GM12878 (cell line): ENCODE data around the gene SPTBN1. TPM values are rescaled to one million over a fixed set of nuclear protein-coding genes. Genes with fewer than 3 reads are reported as not detected.
A peak's percentile ranks its signal among the peaks of the same experiment; 100 is the strongest.

Experiments
- ATAC-seq: fragments of 200-7000 bp; cut with Tn5 transposase; 3 replicates; pipeline ENCODE4 v1.9.1; 2020; ENCODE audit warnings: mild to moderate bottlenecking, moderate library complexity
- BruUV-seq: library from RNA; stranded (reverse); fragments of 400-500 nt; replicated peaks from 2 replicates; lab custom pipeline; 2021; lab: Mats Ljungman, UMichigan
- CTCF ChIA-PET: fragments of 300-600 bp; sonication (Branson Sonifier 250); formaldehyde crosslinking; extraction: SDS; loops from one replicate; lab custom pipeline; 2021; ENCODE audit warnings: inconsistent platforms; lab: Yijun Ruan, JAX
- POLR2A ChIA-PET: fragments of 350-600 bp; formaldehyde crosslinking; extraction: SDS; loops from one replicate; lab custom pipeline; 2021; ENCODE audit warnings: inconsistent platforms; lab: Charles Lee
- RAD21 ChIA-PET: fragments of 300-600 bp; sonication (Branson Sonifier 250); formaldehyde crosslinking; loops from one replicate; lab custom pipeline; 2023; ENCODE audit warnings: antibody characterized with exemption; ENCODE audit not compliant: unreplicated experiment; lab: Charles Lee
- SMC1A ChIA-PET: fragments of 300-600 bp; sonication (Branson Sonifier 250); formaldehyde crosslinking; loops from one replicate; lab custom pipeline; 2023; ENCODE audit not compliant: unreplicated experiment, uncharacterized antibody; lab: Charles Lee
- DNase-seq: peaks from one replicate; pipeline ENCODE4 v3.0.0-alpha.2; 2011; ENCODE audit warnings: low read depth, low spot score
- FAIRE-seq: peaks from 3 replicates; lab custom pipeline; 2011; peaks lifted over from hg19 to GRCh38; lab: Jason Lieb, UNC
- H2AFZ ChIP-seq: 2 replicates; pipeline ENCODE4 v1.6.0; 2011; ENCODE audit warnings: low read depth, low read length, control low read depth; ENCODE audit not compliant: control insufficient read depth
- H3K27ac ChIP-seq: 2 replicates; pipeline ENCODE4 v1.5.1; 2011; ENCODE audit warnings: control low read depth; ENCODE audit not compliant: control insufficient read depth, insufficient read depth
- H3K27me3 ChIP-seq, 2 experiments: replicated peaks in 1 of 2; 2 replicates each; pipeline versions ENCODE4 v1.6.0 to v1.6.1; 2011; ENCODE audit warnings: low read length in 1 of 2; ENCODE audit not compliant: control insufficient read depth in 2 of 2, insufficient read depth in 2 of 2
- H3K36me3 ChIP-seq, 2 experiments: 2 replicates each; pipeline ENCODE4 v1.5.1; 2011; ENCODE audit warnings: low read length in 1 of 2; ENCODE audit not compliant: control insufficient read depth in 2 of 2, insufficient read depth in 2 of 2
- H3K4me1 ChIP-seq: 2 replicates; pipeline ENCODE4 v1.6.1; 2011; ENCODE audit warnings: mild to moderate bottlenecking, low read length, moderate library complexity, mixed read lengths; ENCODE audit not compliant: control insufficient read depth, insufficient read depth
- H3K4me2 ChIP-seq: 2 replicates; pipeline ENCODE4 v1.6.0; 2011; ENCODE audit warnings: control low read depth; ENCODE audit not compliant: control insufficient read depth, insufficient read depth
- H3K4me3 ChIP-seq: fragments of 200-600 bp; sonication (generic); 2 replicates; pipeline ENCODE4 v1.5.1; 2016
- H3K79me2 ChIP-seq: 2 replicates; pipeline ENCODE4 v1.6.0; 2011; ENCODE audit warnings: low read length; ENCODE audit not compliant: control insufficient read depth, insufficient read depth
- H3K9ac ChIP-seq: 2 replicates; pipeline ENCODE4 v1.8.0; 2011; ENCODE audit warnings: low read length, control low read depth, mixed read lengths; ENCODE audit not compliant: control insufficient read depth, insufficient read depth
- H3K9me3 ChIP-seq: replicated peaks from 3 replicates; pipeline ENCODE4 v1.5.1; 2011; ENCODE audit warnings: mild to moderate bottlenecking, low read length; ENCODE audit not compliant: control insufficient read depth, insufficient read depth
- H4K20me1 ChIP-seq: 2 replicates; pipeline ENCODE4 v1.6.0; 2011; ENCODE audit not compliant: control insufficient read depth, insufficient read depth
- BHLHE40 ChIP-seq, 2 experiments: fragments of 450-650 bp in 1 of 2; IDR thresholded peaks; 2 replicates each; pipeline ENCODE4 v1.6.1; 2011 to 2017; ENCODE audit warnings: low read depth in 2 of 2, borderline replicate concordance in 1 of 2, improper control_type of control experiment in 1 of 2, low read length in 1 of 2, mild to moderate bottlenecking in 1 of 2
- BMI1 ChIP-seq: fragments of 450-650 bp; IDR thresholded peaks from 2 replicates; pipeline ENCODE4 v1.6.1; 2016; ENCODE audit warnings: mild to moderate bottlenecking, moderate library complexity, borderline replicate concordance
- DPF2 ChIP-seq: fragments of 450-650 bp; IDR thresholded peaks from 2 replicates; pipeline ENCODE4 v1.6.1; 2017; ENCODE audit warnings: mild to moderate bottlenecking
- EED ChIP-seq: sonication (generic); IDR thresholded peaks from 2 replicates; pipeline ENCODE4 v1.6.1; 2016; ENCODE audit warnings: antibody characterized with exemption, low read depth
- MXI1 ChIP-seq: fragments of 150-350 bp; IDR thresholded peaks from 2 replicates; pipeline ENCODE4 v1.6.1; 2011; ENCODE audit warnings: low read depth, mild to moderate bottlenecking, inconsistent platforms, low read length, improper control_type of control experiment
- NR2C1 ChIP-seq: fragments of 450-650 bp; IDR thresholded peaks from 2 replicates; pipeline ENCODE4 v1.6.1; 2017; ENCODE audit warnings: antibody characterized with exemption, mild to moderate bottlenecking, moderate library complexity
- PKNOX1 ChIP-seq: fragments of 450-650 bp; IDR thresholded peaks from 2 replicates; pipeline ENCODE4 v1.6.1; 2016; ENCODE audit warnings: mild to moderate bottlenecking
- POLR2AphosphoS2 ChIP-seq: IDR thresholded peaks from 2 replicates; pipeline ENCODE4 v1.6.1; 2011; ENCODE audit warnings: low read depth, mild to moderate bottlenecking, low read length, improper control_type of control experiment, moderate library complexity
- SIN3A ChIP-seq: IDR thresholded peaks from 2 replicates; pipeline ENCODE4 v1.6.1; 2012; ENCODE audit warnings: low read depth, low read length, improper control_type of control experiment
- ZNF207 ChIP-seq: fragments of 450-650 bp; IDR thresholded peaks from 2 replicates; pipeline ENCODE4 v1.6.1; 2014; ENCODE audit warnings: antibody characterized with exemption, mild to moderate bottlenecking, borderline replicate concordance
- WGBS: methylation state at CpG from one replicate; pipeline ENCODE4 v1.1.6; 2016; ENCODE audit warnings: low lambda C conversion rate; ENCODE audit not compliant: insufficient replicate concordance, insufficient coverage; ENCODE audit errors: missing lambda C conversion rate; 5-methylcytosine and 5-hydroxymethylcytosine counted together
- in situ Hi-C: fragments of 300-500 bp; cut with MboI; formaldehyde crosslinking; loops from 9 replicates; pipeline ENCODE4 v1.14.3; 2018; ENCODE audit warnings: mixed read lengths
- intact Hi-C: fragments of 100-400 bp; cut with micrococcal nuclease; formaldehyde crosslinking; loops from one replicate; pipeline ENCODE4 v1.14.2; 2022; ENCODE audit not compliant: unreplicated experiment
- polyA plus RNA-seq, 11 experiments: library from polyadenylated mRNA; depleted of rRNA in 4 of 11; unstranded in 6 of 11; stranded (reverse) in 5 of 11; fragments of >200 nt; fragmentation: Nextera tagmentation in 4 of 11; fragmentation: Illumina TruSeq in 1 of 11; extraction: Ambion mirVana in 4 of 11; extraction: Trizol in 1 of 11; gene quantifications; 1 replicate in 1 of 11; 2 replicates in 10 of 11; pipeline versions ENCODE4 v1.2.1 to v1.2.3, GENCODE V29; 2011 to 2016; ENCODE audit warnings: inconsistent platforms in 2 of 11, missing spikeins in 2 of 11, low read depth in 1 of 11
- total RNA-seq, 4 experiments: library from RNA; depleted of rRNA in 3 of 4; stranded (reverse); fragments of >200 nt in 3 of 4; fragmentation: Illumina TruSeq in 1 of 4; extraction: Trizol in 1 of 4; gene quantifications; 2 replicates each; pipeline versions ENCODE4 v1.2.1 to v1.2.3, GENCODE V29; 2013 to 2021
- TF ChIP-seq, protein P1 (sequence below): fragments of 450-650 bp; formaldehyde crosslinking; IDR thresholded peaks from 2 replicates; pipeline ENCODE4 v1.4.0; 2020; ENCODE audit warnings: mild to moderate bottlenecking, moderate library complexity

SPTBN1 gene
- total and polyA plus RNA-seq, 10 of the 15 experiments (the other 5 are each of a cell fraction or from before 2014, with no cell fraction given) = 20.6 to 154 (median 76.7) TPM

DNA sequence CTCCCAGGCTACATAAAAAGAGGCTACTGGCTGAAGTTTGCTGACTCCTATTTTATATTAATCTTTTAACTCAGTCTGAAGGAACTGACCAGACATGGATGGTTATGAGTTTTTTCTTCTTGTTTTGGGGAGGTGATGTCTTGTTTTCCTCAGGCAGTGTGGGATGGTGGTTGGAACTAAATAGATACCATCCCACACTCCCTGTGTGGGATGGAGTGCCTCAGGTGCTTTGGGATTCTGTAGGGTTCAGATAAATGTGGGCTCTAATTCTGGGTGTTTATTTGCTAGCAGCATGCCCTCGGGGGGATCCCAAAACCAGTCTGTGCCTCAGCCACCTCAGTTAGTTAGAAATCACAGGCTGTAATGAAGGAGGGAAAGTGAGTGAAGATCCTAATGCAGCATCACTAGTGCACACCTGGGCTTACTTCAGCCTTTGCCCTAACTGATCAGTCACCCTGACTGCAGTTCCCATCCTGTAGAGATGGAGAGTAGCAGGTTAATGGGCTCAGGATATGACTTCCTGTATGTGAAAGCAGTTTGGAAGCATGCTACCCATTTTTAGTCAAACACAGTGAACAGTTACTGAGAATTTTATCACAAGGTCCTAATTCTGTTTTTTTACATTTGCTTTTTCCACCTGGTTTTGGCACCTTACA lies 132.2 kb downstream of the SPTBN1 start:
- CTCF ChIA-PET = no interaction called here
- FAIRE-seq = no peak
- Histone ChIP-seq H3K27ac (peak overlapping the region; percentile 51), H3K79me2 (peaks cover 99% of the 10 kb centered on the region), H2AFZ (no peak overlapping the region), H3K4me1 (peaks cover 66% of the 10 kb centered on the region), H4K20me1 (no peaks in the 10 kb centered on the region), H3K4me3 (no peak overlapping the region), H3K27me3 (no peaks in the 10 kb centered on the region), H3K4me2 (peak overlapping the region; percentile 44; the same call in 1 of the 2 replicates), H3K36me3 (peaks cover 10 to 22% of the 10 kb centered on the region in 2 experiments), H3K9me3 (no peaks in the 10 kb centered on the region), H3K9ac (peak overlapping the region; percentile 35; the same call in 1 of the 2 replicates)
- in situ Hi-C loops = no loop called here
- POLR2A ChIA-PET = interaction anchor here (0.9 to 4.2 kb wide), 3 partner anchors 8 to 15 kb away, joined by 3 to 24 read pairs (median 4); no protein-coding TSS in a partner anchor
- SMC1A ChIA-PET = interaction anchor here (0.7 to 1.8 kb wide), 4 partner anchors 8 to 17 kb away, joined by 3 to 13 read pairs (median 4); no protein-coding TSS in a partner anchor
- RAD21 ChIA-PET = interaction anchor here (1.3 to 1.6 kb wide), 4 partner anchors 9 to 46 kb away, joined by 3 to 6 read pairs (median 4); no protein-coding TSS in a partner anchor
- WGBS = 0% methylated on average over 1 of the region's 1 CpG
- DNase-seq = no peak
- TF ChIP-seq DPF2 (no peak), EED (peak; percentile 43; the same call in 1 of the 2 replicates)
- intact Hi-C loops = no loop called here
- ATAC-seq = peak; percentile 37
- BruUV-seq = no TSS peak

DNA sequence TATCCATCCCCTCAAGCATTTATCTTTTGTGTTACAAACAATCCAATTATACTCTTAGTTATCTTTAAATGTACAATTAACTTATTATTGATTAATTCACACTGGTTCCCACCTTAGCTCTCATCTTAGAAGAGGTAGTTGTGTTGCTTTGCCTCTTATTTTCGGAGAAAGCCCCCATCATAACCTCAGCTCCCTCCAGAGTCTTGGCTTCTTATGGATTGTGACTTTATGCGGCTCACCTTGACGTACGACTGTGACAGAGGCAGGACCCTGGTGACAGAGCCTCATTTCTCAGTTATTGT lies 132.9 kb downstream of the SPTBN1 start:
- SMC1A ChIA-PET = interaction anchor here (1.0 to 1.8 kb wide), 5 partner anchors 9 to 29 kb away, joined by 3 to 13 read pairs (median 3); no protein-coding TSS in a partner anchor
- Histone ChIP-seq H3K27me3 (no peaks in the 10 kb centered on the region), H3K4me3 (peak overlapping the region; percentile 14; the same call in 1 of the 2 replicates), H3K27ac (peak overlapping the region; percentile 73), H3K4me1 (peaks cover 70% of the 10 kb centered on the region), H2AFZ (no peak overlapping the region), H3K9me3 (no peaks in the 10 kb centered on the region), H3K79me2 (peaks cover 99% of the 10 kb centered on the region), H4K20me1 (no peaks in the 10 kb centered on the region), H3K9ac (peak overlapping the region; percentile 46), H3K36me3 (peaks cover 10 to 22% of the 10 kb centered on the region in 2 experiments), H3K4me2 (peak overlapping the region; percentile 73)
- RAD21 ChIA-PET = interaction anchor here (1.0 to 1.6 kb wide), 4 partner anchors 14 to 45 kb away, joined by 3 to 6 read pairs (median 4); no protein-coding TSS in a partner anchor
- in situ Hi-C loops = no loop called here
- POLR2A ChIA-PET = interaction anchor here (0.9 to 4.2 kb wide), 4 partner anchors 8 to 30 kb away, joined by 3 to 24 read pairs (median 4); no protein-coding TSS in a partner anchor
- DNase-seq = no peak
- ATAC-seq = no peak
- intact Hi-C loops = no loop called here
- CTCF ChIA-PET = no interaction called here
- 81% methylated on average over 4 of the region's 4 CpGs for WGBS
- BruUV-seq = no TSS peak
- no peak for FAIRE-seq
- TF ChIP-seq ZNF207 (no peak), BHLHE40 (IDR thresholded peaks at IDR 0.05; ENCODE audit: borderline replicate concordance in 1 of 2, low read depth in 2 of 2, low read length in 1 of 2) (no peak), PKNOX1 (no peak), POLR2AphosphoS2 (no peak), NR2C1 (no peak), SIN3A (no peak), MXI1 (no peak), BMI1 (no peak)
- TF ChIP-seq, protein P1, sequence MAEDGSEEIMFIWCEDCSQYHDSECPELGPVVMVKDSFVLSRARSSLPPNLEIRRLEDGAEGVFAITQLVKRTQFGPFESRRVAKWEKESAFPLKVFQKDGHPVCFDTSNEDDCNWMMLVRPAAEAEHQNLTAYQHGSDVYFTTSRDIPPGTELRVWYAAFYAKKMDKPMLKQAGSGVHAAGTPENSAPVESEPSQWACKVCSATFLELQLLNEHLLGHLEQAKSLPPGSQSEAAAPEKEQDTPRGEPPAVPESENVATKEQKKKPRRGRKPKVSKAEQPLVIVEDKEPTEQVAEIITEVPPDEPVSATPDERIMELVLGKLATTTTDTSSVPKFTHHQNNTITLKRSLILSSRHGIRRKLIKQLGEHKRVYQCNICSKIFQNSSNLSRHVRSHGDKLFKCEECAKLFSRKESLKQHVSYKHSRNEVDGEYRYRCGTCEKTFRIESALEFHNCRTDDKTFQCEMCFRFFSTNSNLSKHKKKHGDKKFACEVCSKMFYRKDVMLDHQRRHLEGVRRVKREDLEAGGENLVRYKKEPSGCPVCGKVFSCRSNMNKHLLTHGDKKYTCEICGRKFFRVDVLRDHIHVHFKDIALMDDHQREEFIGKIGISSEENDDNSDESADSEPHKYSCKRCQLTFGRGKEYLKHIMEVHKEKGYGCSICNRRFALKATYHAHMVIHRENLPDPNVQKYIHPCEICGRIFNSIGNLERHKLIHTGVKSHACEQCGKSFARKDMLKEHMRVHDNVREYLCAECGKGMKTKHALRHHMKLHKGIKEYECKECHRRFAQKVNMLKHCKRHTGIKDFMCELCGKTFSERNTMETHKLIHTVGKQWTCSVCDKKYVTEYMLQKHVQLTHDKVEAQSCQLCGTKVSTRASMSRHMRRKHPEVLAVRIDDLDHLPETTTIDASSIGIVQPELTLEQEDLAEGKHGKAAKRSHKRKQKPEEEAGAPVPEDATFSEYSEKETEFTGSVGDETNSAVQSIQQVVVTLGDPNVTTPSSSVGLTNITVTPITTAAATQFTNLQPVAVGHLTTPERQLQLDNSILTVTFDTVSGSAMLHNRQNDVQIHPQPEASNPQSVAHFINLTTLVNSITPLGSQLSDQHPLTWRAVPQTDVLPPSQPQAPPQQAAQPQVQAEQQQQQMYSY (CRISPR knock-in tag) = no peak
